Heart right ventricle (tissue), 16 donors: ENCODE data around the gene MMAB. TPM values are rescaled to one million over a fixed set of nuclear protein-coding genes. Genes with fewer than 3 reads are reported as not detected.
A peak's percentile ranks its signal among the peaks of the same experiment; 100 is the strongest.

Source experiments
- ATAC-seq, 8 donors: fragments of 200-7000 bp; cut with Tn5 transposase; one replicate each; pipeline ENCODE4 v1.9.1; 2020; ENCODE audit warnings: mild to moderate bottlenecking in 8 of 8, moderate library complexity in 8 of 8, moderate number of reproducible peaks in 1 of 8
- DNase-seq, 2 donors: peaks; one replicate each; pipeline ENCODE4 v3.0.0-alpha.2; 2020
- H3K27ac ChIP-seq, 10 donors: fragments of 200-600 bp; sonication (generic) in 2 of 10; one replicate each; pipeline versions ENCODE4 v1.5.0 to v1.8.0; 2020 to 2022; ENCODE audit warnings: mild to moderate bottlenecking in 3 of 10
- H3K27me3 ChIP-seq, 7 donors: fragments of 200-600 bp; one replicate each; pipeline ENCODE4 v1.8.0; 2021 to 2022; ENCODE audit warnings: mild to moderate bottlenecking in 2 of 7
- H3K36me3 ChIP-seq, 9 donors: fragments of 200-600 bp; sonication (generic) in 1 of 9; one replicate each; pipeline versions ENCODE4 v1.5.0 to v1.8.0; 2020 to 2022; ENCODE audit warnings: mild to moderate bottlenecking in 2 of 9
- H3K4me1 ChIP-seq, 9 donors: fragments of 200-600 bp; sonication (generic) in 1 of 9; one replicate each; pipeline versions ENCODE4 v1.5.0 to v1.8.0; 2020 to 2022; ENCODE audit warnings: mild to moderate bottlenecking in 4 of 9
- H3K4me3 ChIP-seq, 10 donors: fragments of 200-600 bp; sonication (generic) in 2 of 10; one replicate each; pipeline versions ENCODE4 v1.5.0 to v1.8.0; 2020 to 2022; ENCODE audit warnings: mild to moderate bottlenecking in 7 of 10, moderate library complexity in 2 of 10
- H3K9me3 ChIP-seq, 11 donors: fragments of 200-600 bp in 10 of 11; sonication (generic) in 2 of 11; one replicate each; pipeline versions ENCODE4 v1.5.0 to v1.8.0; 2013 to 2022; ENCODE audit warnings: mild to moderate bottlenecking in 2 of 11, control low read depth in 1 of 11, moderate library complexity in 1 of 11
- WGBS, 2 donors: extraction: QIAGEN DNeasy Blood & Tissue Kit; methylation state at CpG; one replicate each; pipeline ENCODE4 v1.1.7; 2013; ENCODE audit warnings: inconsistent platforms in 1 of 2; 5-methylcytosine and 5-hydroxymethylcytosine counted together
- intact Hi-C, 10 donors: fragments of 100-400 bp; cut with DNase I; formaldehyde crosslinking; loops; one replicate each; pipeline versions ENCODE4 v1.11.1 to v1.14.2; 2022
- polyA plus RNA-seq, 2 donors: library from polyadenylated mRNA; stranded (reverse); fragments of 200-250 nt; gene quantifications; one replicate each; pipeline ENCODE4 v1.2.3, GENCODE V29; 2013
- total RNA-seq, 10 donors: library from RNA; stranded (reverse); fragmentation: NEBNext Ultra II Directional in 3 of 10; extraction: Animal tissue kit (Norgen Biotek cat#: 25700) in 3 of 10; gene quantifications; one replicate each; pipeline versions ENCODE4 v1.2.1 to v1.2.4, GENCODE V29; 2021 to 2023
- TF ChIP-seq, protein P1 (sequence below), 9 donors: fragments of 200-600 bp; sonication (generic) in 2 of 9; IDR thresholded peaks; one replicate each; pipeline versions ENCODE4 v1.5.0 to v1.8.0; 2021 to 2022; ENCODE audit warnings: antibody characterized with exemption in 9 of 9, mild to moderate bottlenecking in 5 of 9, moderate library complexity in 1 of 9
- donor health status: Arrhythmogenic right ventricular cardiomyopathy.
- donor health status: ischemic (EF 13 %, LVEDD 7.1; RV severe dilation, severe dysfunction).
- donor health status: healthy with polysubstance abuse.
- donor health status: DM: no; HTN: yes; CAD: no.
- donor health status: DM: no; HTN: no; CAD: no.
- donor health status: ischemic (EF 25% LVEDD 6.9; RV normal size, moderate dysfunction).
- donor health status: ischemic (EF 25% LVEDD 5.7; RV mildly dilated, moderate dysfunction).
- donor health status: healthy.
- donor health status: DM: yes; HTN: yes; CAD: no.
- donor health status: Ischemic cardiomyopathy.
- donor health status: ischemic (EF 35%, LVEDD 5.7; RV mildly dilated, moderate dysfunction).
- donor health status: nonischemic (EF 11% LVEDD 7.7; RV severe dilation, severe dysfunction).
- donor health status: DM: yes; HTN: yes; CAD: no.
- donor health status: PGD.
- donor health status: ischemic (EF 29% LVEDD 5.4; RV normal size, mild dysfunction).
- donor health status: nonischemic (EF 23%, LVEDD 6.1; RV moderate dilation, normal function).

The MMAB gene
- total and polyA plus RNA-seq, 12 donors, result 27.7 to 50.7 (median 42.2) TPM

DNA sequence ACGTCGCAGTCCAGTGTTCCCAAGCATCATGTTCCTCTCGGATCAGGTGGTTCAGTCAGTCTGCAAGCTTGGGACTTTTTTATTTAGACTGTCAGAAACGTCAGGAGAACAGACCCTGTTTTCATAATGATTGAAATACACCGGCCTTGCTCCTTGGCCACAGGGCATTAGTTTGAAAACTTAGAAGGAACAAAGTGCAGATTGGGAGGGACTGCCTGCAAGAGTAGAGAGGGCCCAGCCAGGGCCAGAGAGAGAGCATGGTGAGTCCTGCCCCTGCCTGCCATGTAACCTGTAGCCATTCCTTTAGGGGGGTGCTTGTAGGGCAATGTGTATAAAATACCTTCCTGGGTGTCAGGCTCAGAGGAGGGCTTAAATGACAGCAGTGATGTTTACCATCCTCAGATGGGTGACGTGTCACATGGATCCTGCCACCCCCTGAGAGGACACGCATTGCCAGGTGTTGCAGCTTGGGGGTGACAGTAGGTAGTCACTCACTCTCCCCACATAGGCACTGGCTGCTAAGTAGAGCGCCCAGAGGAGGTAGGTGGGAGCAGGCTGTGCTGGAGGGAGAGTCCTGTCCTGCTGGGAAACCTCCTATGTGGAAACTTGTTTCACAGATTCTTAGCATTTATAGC, 45.7 kb downstream of the MMAB start:
- H3K36me3 ChIP-seq, result peaks cover 0 to 100% (median 63%) of the 10 kb centered on the region in 9 donors
- peaks cover 0 to 25% (median 8%) of the 10 kb centered on the region in 9 donors for H3K4me1 ChIP-seq
- H3K27me3 ChIP-seq, result no peaks in the 10 kb centered on the region
- H3K9me3 ChIP-seq, result no peaks in the 10 kb centered on the region
- intact Hi-C loops, result loop anchor here in 1 of 10 donors (10.0 kb wide), 1 partner anchor 47 kb away; the partner anchor contains the start of genes MMAB and MVK
- no peak overlapping the region for H3K4me3 ChIP-seq
- DNase-seq, result no peak
- TF ChIP-seq, protein P1, sequence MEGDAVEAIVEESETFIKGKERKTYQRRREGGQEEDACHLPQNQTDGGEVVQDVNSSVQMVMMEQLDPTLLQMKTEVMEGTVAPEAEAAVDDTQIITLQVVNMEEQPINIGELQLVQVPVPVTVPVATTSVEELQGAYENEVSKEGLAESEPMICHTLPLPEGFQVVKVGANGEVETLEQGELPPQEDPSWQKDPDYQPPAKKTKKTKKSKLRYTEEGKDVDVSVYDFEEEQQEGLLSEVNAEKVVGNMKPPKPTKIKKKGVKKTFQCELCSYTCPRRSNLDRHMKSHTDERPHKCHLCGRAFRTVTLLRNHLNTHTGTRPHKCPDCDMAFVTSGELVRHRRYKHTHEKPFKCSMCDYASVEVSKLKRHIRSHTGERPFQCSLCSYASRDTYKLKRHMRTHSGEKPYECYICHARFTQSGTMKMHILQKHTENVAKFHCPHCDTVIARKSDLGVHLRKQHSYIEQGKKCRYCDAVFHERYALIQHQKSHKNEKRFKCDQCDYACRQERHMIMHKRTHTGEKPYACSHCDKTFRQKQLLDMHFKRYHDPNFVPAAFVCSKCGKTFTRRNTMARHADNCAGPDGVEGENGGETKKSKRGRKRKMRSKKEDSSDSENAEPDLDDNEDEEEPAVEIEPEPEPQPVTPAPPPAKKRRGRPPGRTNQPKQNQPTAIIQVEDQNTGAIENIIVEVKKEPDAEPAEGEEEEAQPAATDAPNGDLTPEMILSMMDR (IDR thresholded peaks at IDR 0.05), result no peak
- 86 to 91% methylated on average over 8 of the region's 8 CpGs for WGBS, 2 donors
- H3K27ac ChIP-seq, result no peak overlapping the region
- no peak for ATAC-seq

DNA sequence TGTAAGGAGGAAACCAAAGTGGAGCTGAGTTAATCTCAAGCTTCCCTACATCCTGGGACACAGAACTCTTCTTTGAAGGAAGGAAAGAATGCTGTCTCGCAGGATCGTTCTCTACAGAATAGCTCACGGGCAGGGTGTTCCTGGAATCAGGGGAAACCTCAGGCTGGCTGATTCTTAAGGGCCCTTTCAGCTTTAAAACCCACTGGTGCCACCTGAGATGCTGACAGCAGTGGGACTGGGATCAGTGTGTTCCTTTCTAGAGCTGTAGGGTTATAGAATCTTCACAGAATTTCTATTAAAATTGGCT, 48.1 kb downstream of the MMAB start:
- intact Hi-C loops, result loop anchor here in 1 of 10 donors (10.0 kb wide), 1 partner anchor 50 kb away; the partner anchor contains the start of genes MMAB and MVK
- H3K27me3 ChIP-seq, result no peaks in the 10 kb centered on the region
- H3K4me1 ChIP-seq, result peaks cover 0 to 30% (median 12%) of the 10 kb centered on the region in 9 donors
- 89 to 94% methylated on average over 3 of the region's 3 CpGs for WGBS, 2 donors
- H3K4me3 ChIP-seq, result no peak overlapping the region
- H3K36me3 ChIP-seq, result peaks cover 0 to 100% (median 66%) of the 10 kb centered on the region in 9 donors
- no peaks in the 10 kb centered on the region for H3K9me3 ChIP-seq
- H3K27ac ChIP-seq, result no peak overlapping the region
- DNase-seq, result no peak
- TF ChIP-seq, protein P1 (IDR thresholded peaks at IDR 0.05), result no peak
- no peak for ATAC-seq

DNA sequence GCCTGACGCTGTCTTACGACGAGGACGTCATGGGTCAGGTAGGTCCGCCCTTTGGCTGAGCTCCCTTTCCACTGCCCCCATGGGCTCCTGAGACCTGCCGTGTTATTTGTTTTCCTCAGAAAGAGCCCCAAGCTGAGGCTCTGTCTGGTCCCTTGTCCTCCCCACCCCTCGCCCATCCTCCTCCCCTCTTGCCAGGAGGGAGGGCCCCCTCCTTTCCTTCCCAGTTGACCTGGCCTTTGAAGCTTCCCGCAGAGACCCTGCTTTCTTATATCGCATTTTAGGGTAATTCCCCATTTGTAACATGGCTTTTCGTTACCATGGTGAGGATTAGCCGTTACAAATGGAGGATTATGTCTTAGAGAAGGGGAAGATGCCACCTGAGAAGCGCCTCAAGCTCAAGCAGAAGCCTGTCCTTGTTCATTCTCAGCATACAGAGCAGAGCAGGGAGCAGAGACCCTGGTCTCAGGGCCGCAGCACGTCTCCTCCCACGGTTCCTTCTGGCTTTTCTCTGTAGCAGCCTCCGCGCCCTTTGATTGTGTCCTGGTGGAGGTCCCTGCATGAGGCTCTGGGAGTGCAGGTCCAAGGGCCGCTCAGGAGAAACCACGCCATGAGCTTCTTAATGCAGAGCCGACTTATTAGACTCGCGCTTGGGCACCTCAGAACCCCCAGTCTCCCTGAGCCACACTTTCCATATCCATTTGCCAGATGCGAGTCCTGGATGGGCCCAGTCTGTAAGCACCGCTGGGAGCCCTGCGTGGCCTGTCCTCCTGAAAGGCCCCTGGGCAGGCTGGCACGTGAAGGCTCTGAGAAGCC, 48.6 kb downstream of the MMAB start:
- intact Hi-C loops, result loop anchor here in 6 of 10 donors (5.0 to 10.0 kb wide), 3 partner anchors 48 to 68 kb away; partner anchors contain the start of genes MMAB (in 2 of the 6) and MVK (in 2 of the 6)
- 89 to 92% methylated on average over 26 of the region's 26 CpGs for WGBS, 2 donors
- Histone ChIP-seq H3K27ac (no peak overlapping the region), H3K9me3 (no peaks in the 10 kb centered on the region), H3K36me3 (peaks cover 0 to 100% (median 64%) of the 10 kb centered on the region in 9 donors), H3K4me1 (peaks cover 0 to 31% (median 17%) of the 10 kb centered on the region in 9 donors), H3K27me3 (no peaks in the 10 kb centered on the region), H3K4me3 (no peak overlapping the region)
- DNase-seq (no peak), ATAC-seq (no peak)
- TF ChIP-seq, protein P1 (IDR thresholded peaks at IDR 0.05), result no peak

DNA sequence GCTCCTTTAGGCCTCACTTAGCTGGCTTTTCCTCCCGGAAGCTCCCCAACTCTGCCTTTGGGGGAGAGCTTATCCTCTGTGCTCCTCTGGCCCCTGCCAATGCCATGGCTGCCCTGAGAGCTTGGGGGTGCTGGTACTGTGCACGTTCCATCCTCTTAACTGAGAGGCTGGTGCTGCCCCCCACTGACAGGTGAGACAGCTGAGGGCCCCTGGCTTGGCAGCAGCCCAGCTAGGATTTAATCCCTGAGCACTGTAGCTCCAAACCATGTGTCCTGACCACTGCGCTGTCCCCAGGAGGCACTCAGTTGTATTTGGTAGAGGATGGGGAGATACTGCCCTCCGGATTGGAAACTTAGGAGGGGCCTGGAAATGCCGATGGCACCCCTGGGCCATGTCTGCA, 49.8 kb downstream of the MMAB start:
- peak overlapping the region in 5 of 10 donors; percentile 6 to 68 (median 50) for H3K27ac ChIP-seq
- no peaks in the 10 kb centered on the region for H3K9me3 ChIP-seq
- DNase-seq (no peak), ATAC-seq (peak in 1 of 8 donors; percentile 55)
- no peaks in the 10 kb centered on the region for H3K27me3 ChIP-seq
- H3K4me3 ChIP-seq, result no peak overlapping the region
- peaks cover 0 to 98% (median 64%) of the 10 kb centered on the region in 9 donors for H3K36me3 ChIP-seq
- H3K4me1 ChIP-seq, result peaks cover 9 to 43% (median 29%) of the 10 kb centered on the region in 9 donors
- WGBS, 2 donors, result 75 to 84% methylated on average over 5 of the region's 5 CpGs
- intact Hi-C loops, result loop anchor here in 6 of 10 donors (5.0 to 10.0 kb wide), 3 partner anchors 49 to 69 kb away; partner anchors contain the start of genes MMAB (in 2 of the 6) and MVK (in 2 of the 6)
- TF ChIP-seq, protein P1 (IDR thresholded peaks at IDR 0.05), result no peak
